ENCODE data around the gene B4GALT6. TPM values are rescaled to one million over a fixed set of nuclear protein-coding genes. Genes with fewer than 3 reads are reported as not detected.

The B4GALT6 gene
- total RNA-seq, 3 donors from 2014 or later (not counting 1 experiment from before 2014, with no cell fraction given) = 18.6 to 33.0 (median 20.6) TPM

GRCh38 chr18:31648966-31649429 lies 35.4 kb downstream of the B4GALT6 start:
- Mint-ChIP-seq H3K27me3 (ENCODE audit: low read depth in 2 of 2) (no peaks in the 10 kb centered on the region), H3K36me3 (no peaks in the 10 kb centered on the region), H3K27ac (peak overlapping the region; percentile 72 to 91), H3K4me1 (peaks cover 68 to 74% of the 10 kb centered on the region in 2 donors), H3K9me3 (no peaks in the 10 kb centered on the region), H3K4me3 (peak overlapping the region; percentile 83)
- TF ChIP-seq, protein P1, sequence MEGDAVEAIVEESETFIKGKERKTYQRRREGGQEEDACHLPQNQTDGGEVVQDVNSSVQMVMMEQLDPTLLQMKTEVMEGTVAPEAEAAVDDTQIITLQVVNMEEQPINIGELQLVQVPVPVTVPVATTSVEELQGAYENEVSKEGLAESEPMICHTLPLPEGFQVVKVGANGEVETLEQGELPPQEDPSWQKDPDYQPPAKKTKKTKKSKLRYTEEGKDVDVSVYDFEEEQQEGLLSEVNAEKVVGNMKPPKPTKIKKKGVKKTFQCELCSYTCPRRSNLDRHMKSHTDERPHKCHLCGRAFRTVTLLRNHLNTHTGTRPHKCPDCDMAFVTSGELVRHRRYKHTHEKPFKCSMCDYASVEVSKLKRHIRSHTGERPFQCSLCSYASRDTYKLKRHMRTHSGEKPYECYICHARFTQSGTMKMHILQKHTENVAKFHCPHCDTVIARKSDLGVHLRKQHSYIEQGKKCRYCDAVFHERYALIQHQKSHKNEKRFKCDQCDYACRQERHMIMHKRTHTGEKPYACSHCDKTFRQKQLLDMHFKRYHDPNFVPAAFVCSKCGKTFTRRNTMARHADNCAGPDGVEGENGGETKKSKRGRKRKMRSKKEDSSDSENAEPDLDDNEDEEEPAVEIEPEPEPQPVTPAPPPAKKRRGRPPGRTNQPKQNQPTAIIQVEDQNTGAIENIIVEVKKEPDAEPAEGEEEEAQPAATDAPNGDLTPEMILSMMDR (IDR thresholded peaks at IDR 0.05) = no peak
- Histone ChIP-seq H3K9me3 (ENCODE audit: control insufficient read depth, insufficient read depth, low read length) (no peaks in the 10 kb centered on the region), H3K4me1 (ENCODE audit: control insufficient read depth, insufficient read depth, low read length) (peaks cover 34% of the 10 kb centered on the region), H3K4me3 (ENCODE audit: low read length) (no peak overlapping the region), H3K36me3 (ENCODE audit: control insufficient read depth, insufficient read depth, low read length) (no peaks in the 10 kb centered on the region), H3K27me3 (ENCODE audit: control insufficient read depth, insufficient read depth, low read length) (no peaks in the 10 kb centered on the region), H3K27ac (ENCODE audit: low read length) (no peak overlapping the region)
- WGBS (ENCODE audit: insufficient coverage) = 55% methylated on average over 2 of the region's 2 CpGs
- DNase-seq = no peak
- ATAC-seq = peak in 2 of 3 donors; percentile 26 to 34
- intact Hi-C loops (cut with micrococcal nuclease) = loop anchor here (2.0 kb wide), 1 partner anchor 14 kb away; no protein-coding TSS in a partner anchor

DNA sequence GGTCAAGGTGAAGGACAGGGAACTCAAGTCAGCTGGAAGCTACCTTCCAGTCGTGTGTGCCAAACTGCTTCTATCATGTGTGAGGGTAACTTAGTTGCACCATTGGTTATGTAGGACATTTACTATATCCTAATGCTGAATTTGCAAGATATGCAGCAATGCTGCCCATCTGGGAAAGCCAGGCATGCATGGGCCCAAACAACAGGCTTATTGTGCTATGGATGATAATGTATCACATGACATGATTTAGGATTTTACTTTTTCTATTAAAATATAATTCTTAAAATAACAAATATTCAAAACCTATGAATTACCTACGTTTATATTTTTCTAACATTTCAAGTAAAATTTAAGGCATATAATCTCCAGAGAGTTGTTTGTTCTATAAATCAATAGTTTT lies 35.9 kb downstream of the B4GALT6 start:
- Histone ChIP-seq H3K27me3 (ENCODE audit: control insufficient read depth, insufficient read depth, low read length) (no peaks in the 10 kb centered on the region), H3K4me1 (ENCODE audit: control insufficient read depth, insufficient read depth, low read length) (peaks cover 34% of the 10 kb centered on the region), H3K9me3 (ENCODE audit: control insufficient read depth, insufficient read depth, low read length) (no peaks in the 10 kb centered on the region), H3K36me3 (ENCODE audit: control insufficient read depth, insufficient read depth, low read length) (no peaks in the 10 kb centered on the region), H3K4me3 (ENCODE audit: low read length) (no peak overlapping the region), H3K27ac (ENCODE audit: low read length) (no peak overlapping the region)
- no peaks in the 10 kb centered on the region for H3K9me3 Mint-ChIP-seq
- 83% methylated on average over 1 of the region's 2 CpGs for WGBS (ENCODE audit: insufficient coverage)
- TF ChIP-seq, protein P1 (IDR thresholded peaks at IDR 0.05) = no peak
- intact Hi-C loops (cut with micrococcal nuclease) = loop anchor here (2.0 kb wide), 1 partner anchor 14 kb away; no protein-coding TSS in a partner anchor
- peaks cover 73 to 78% of the 10 kb centered on the region in 2 donors for H3K4me1 Mint-ChIP-seq
- H3K36me3 Mint-ChIP-seq = no peaks in the 10 kb centered on the region
- no peak for DNase-seq
- H3K27me3 Mint-ChIP-seq (ENCODE audit: low read depth in 2 of 2) = no peaks in the 10 kb centered on the region
- H3K27ac Mint-ChIP-seq = no peak overlapping the region
- no peak for ATAC-seq
- H3K4me3 Mint-ChIP-seq = no peak overlapping the region

DNA sequence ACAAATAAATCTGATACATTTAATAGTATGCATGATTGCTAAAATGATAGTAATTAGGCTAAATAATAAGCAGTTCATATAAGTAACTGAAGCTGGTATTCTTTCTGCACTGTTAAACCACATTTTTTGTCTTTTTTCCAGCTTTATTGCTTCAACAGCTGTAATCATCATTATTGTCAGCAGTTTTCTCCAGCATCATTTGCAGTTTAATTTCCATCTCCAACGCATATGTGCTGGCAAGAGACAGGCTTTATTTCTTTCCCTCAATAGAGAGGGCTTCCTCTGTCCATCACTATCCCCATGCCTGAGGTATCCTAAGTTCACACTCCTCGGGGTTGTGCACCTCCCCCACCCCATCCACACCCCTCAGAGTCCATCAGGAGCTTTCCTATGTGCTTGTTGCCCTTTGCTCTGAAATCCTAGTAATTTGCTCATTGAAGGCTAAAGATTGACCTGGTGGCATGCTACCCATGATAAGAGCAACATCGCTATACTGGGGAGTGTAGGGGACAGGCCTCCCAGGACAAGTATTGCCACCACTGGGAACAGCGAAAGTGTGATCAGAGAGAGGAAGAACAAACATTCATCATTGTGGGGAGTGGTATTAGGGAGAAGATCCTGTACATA lies 37.1 kb downstream of the B4GALT6 start:
- DNase-seq (no peak), ATAC-seq (no peak)
- Histone ChIP-seq H3K27me3 (ENCODE audit: control insufficient read depth, insufficient read depth, low read length) (no peaks in the 10 kb centered on the region), H3K4me3 (ENCODE audit: low read length) (no peak overlapping the region), H3K4me1 (ENCODE audit: control insufficient read depth, insufficient read depth, low read length) (peaks cover 29% of the 10 kb centered on the region), H3K9me3 (ENCODE audit: control insufficient read depth, insufficient read depth, low read length) (no peaks in the 10 kb centered on the region), H3K27ac (ENCODE audit: low read length) (no peak overlapping the region), H3K36me3 (ENCODE audit: control insufficient read depth, insufficient read depth, low read length) (no peaks in the 10 kb centered on the region)
- peaks cover 62 to 66% of the 10 kb centered on the region in 2 donors for H3K4me1 Mint-ChIP-seq
- H3K9me3 Mint-ChIP-seq = no peaks in the 10 kb centered on the region
- H3K4me3 Mint-ChIP-seq = no peak overlapping the region
- H3K27me3 Mint-ChIP-seq (ENCODE audit: low read depth in 2 of 2) = no peaks in the 10 kb centered on the region
- H3K36me3 Mint-ChIP-seq = no peaks in the 10 kb centered on the region
- 94% methylated on average over 4 of the region's 4 CpGs for WGBS (ENCODE audit: insufficient coverage)
- TF ChIP-seq, protein P1 (IDR thresholded peaks at IDR 0.05) = no peak
- intact Hi-C loops (cut with micrococcal nuclease) = no loop called here
- peak overlapping the region; percentile 83 to 86 for H3K27ac Mint-ChIP-seq
